HL-60/S4 treated with retinoic acid at 250 ng/mL for 4 days and 3 days (cell line): ENCODE results near the gene CYGB.
"Not testable (repeated sequence)": the region's sequence is repeated elsewhere in the genome, so short reads cannot be mapped to it uniquely, and the experiment has no call there.

Experiments
- in situ Hi-C: fragments of 300-500 bp; cut with MboI; formaldehyde crosslinking; loops from 2 replicates; pipeline ENCODE4 v1.7.0; 2022; ENCODE audit warnings: low sequenced_read_pairs

Gene CYGB

GRCh38 chr17:76524598-76525512 lies 12.7 kb downstream of the CYGB start:
- in situ Hi-C loops: no loop called here

- in situ Hi-C loops: no loop called here
These were observed 14.1 kb downstream of the CYGB start for GRCh38 chr17:76523084-76524037.

DNA sequence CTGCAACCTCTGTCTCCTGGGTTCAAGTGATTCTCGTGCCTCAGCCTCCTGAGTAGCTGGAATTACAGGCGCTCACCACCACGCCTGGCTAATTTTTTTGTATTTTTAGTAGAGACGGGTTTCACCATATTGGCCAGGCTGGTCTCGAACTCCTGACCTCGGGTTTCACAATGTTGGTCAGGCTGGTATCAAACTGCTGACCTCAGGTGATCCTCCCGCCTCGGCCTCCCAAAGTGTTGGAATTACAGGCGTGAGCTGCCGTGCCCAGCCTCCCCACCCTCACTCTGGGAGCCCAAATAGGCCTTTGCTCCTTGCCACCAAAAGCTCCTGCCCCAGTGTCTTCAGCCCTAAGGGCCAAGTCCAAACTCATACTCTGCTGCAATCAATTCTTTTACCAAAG lies 15.8 kb downstream of the CYGB start:
- in situ Hi-C loops: not testable (repeated sequence)

GRCh38 chr17:76521262-76521661 lies 16.2 kb downstream of the CYGB start:
- in situ Hi-C loops: no loop called here

DNA sequence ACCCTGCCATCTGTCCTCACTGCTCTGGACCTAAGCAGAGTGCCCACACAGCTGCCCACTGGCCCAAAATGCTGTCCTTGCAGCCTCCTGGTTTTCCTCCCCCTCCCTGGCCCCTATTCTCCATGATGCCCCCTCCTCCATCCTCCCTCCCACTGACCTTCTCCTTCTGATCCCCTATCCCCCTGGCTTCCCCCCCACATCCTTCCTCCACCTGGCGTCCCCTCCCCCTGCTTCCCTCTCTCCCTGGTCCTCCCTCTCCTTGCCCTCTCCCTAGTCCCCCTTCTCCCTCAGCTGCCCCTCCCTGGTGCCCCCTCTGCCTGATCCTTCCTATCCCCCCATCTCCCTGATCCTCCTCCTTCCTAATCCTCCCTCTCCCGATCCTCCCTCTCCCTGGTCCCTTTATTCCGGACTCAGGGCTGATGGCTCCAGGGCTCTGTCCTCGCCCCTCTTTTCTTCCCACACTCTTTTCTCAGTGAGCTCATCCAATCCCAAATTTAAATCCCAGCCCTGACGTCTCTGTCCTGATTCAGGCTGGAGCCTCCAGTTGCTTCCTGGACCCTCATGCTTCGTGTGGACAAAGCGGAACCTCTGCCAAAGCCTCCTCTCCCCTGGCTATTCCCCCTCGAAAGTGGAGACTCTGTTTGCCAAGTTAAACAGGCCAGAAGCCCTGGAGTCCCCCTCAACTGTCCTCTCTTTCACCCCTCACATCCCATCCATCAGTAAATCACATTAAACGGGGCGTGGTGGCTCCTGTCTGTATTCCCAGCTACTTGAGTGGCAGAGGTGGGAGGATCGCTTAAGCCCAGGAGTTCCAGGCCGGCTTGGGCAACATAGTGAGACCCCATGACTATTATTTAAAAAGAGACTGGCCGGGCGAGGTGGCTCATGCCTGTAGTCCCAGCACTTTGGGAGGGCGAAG lies 18.2 kb downstream of the CYGB start:
- in situ Hi-C loops: no loop called here

GRCh38 chr17:76517638-76518038 lies 19.9 kb downstream of the CYGB start:
- in situ Hi-C loops: no loop called here

- in situ Hi-C loops: no loop called here
These were observed 22.1 kb downstream of the CYGB start for GRCh38 chr17:76515274-76515949.

DNA sequence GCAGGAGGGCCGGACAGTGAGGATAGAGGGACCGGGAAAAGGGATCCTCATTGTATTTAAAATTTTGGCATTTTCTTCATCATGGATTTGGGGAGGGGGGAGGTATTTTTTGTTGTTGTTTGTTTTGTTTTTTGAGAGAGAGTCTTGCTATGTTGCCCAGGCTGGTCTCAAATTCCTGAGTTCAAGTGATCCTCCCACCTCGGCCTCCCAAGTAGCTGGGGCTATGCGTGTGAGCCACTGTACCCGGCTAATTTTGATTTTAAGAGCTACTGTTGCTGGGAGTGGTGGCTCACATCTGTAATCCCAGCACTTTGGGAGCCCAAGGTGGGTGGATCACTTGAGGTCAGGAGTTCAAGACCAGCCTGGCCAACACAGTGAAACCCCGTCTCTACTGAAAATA lies 23.2 kb downstream of the CYGB start:
- in situ Hi-C loops: not testable (repeated sequence)

DNA sequence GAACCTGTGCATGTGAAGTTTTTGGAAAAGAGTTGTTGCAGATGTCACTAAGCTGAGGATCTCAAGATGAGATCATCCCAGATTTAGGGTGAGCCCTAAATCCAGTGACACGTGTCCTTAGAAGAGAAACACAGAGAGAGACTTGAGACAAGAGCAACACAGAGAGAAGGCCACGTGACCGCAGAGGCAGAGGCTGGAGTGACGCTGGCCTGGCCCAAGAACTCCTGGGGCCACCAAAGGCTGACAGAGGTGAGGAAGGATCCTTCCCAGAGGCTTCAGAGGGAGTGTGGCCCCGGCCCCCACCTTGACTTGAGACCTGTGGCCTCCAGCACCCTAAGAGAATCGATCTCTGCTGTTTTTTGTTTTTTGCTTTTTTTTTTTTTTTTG lies 24.2 kb downstream of the CYGB start:
- in situ Hi-C loops: no loop called here

GRCh38 chr17:76512366-76513305 lies 24.9 kb downstream of the CYGB start:
- in situ Hi-C loops: no loop called here

DNA sequence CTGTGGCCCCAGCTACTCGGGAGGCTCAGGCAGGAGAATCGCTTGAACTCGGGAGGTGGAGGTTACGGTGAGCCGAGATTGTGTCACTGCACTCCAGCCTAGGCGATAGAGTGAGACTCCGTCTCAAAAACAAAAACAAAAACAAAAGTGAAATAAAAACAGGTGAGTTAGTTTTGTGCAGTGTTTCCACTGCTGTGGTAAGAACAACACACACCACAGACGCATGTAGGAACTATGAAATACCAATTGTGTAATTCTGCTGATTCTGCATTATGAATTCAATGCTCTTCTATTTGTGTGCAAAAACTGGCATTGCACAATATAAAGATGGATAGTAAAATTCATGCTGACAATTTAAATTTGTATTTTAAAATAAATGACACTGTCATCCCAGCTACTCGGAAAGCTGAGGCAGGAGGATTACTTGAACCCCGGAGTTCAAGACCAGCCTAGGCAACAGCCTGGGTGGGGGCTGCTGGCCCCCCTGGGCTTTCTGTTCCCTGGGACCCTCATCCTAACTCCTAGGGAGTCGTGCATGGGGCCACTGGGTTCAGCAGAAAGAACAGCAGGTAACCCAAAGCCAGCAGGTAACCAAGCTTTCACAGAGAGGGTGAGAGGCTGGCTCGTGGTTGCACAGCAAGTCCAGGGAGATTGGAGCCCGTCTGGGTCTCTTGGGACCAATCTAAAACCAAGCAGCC lies 25.7 kb downstream of the CYGB start:
- in situ Hi-C loops: no loop called here

DNA sequence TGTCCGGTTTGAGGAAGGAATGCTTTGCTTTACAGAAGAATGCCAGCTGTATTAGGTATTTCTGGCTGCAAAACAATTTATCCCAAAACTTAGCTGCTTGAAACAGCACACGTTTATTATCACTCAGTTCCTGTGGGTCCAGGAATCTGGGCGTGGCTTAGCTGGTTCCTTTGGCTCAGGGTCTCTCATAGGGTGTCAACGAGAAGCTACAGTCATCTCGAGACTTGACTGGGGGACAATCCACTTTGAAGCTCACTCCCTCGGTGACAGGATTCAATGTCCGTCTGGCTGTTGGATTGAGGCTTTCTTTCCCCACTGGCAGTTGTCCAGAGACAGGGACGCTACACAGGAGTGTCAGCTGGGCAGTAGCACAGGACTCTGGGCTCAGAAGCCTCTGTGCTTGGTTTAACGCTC lies 26.7 kb downstream of the CYGB start:
- in situ Hi-C loops: no loop called here

GRCh38 chr17:76508472-76509063 lies 28.9 kb downstream of the CYGB start:
- in situ Hi-C loops: loop anchor here (5.0 kb wide), 1 partner anchor 41 kb away; the partner anchor contains the start of gene AANAT

DNA sequence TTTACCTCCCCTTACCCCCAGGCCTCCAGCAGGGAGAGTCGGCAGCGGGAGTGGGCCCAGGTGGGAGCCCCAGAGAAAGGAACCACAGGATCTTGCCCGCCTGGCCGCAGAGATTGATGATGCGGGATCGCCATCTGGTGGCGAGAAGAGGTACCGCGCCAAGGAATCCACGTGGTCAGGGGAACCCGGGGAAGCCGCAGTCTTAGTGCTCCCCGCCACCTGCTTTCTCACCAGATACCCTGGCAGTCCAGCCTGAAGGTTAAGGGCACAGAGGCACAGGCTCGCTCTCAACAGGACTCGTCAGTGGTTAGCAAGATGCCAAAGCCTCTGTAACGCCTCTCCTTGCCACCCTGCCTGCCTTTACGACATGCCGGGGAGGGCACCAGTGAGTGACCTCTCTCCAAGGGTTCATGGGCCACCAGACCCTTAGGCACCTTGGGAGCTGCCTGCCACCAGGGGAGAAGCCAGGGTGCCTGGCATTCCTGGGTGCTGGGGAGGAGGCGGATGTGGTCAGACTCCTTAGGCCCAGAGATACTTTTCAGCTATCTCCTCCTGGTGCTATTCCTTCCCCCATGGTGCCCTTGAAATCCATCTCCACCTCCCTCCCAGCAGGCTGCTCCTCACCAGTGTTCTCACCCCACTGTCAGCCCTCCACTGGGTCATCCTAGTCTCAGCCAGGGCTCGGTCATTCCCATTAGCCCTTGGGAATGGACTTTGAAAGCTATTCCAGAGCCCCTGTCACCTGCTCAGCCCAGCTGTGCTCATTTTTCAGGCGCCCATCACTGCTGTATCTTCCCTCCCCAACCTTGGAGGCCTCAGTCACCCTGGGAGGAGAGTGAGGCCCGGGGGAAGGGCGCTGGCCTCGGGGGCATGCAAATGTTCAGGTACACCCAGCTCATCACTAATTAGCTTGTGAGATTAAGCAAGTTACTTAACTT lies 30.8 kb downstream of the CYGB start:
- in situ Hi-C loops: loop anchor here (5.0 kb wide), 1 partner anchor 39 kb away; the partner anchor contains the start of gene AANAT

DNA sequence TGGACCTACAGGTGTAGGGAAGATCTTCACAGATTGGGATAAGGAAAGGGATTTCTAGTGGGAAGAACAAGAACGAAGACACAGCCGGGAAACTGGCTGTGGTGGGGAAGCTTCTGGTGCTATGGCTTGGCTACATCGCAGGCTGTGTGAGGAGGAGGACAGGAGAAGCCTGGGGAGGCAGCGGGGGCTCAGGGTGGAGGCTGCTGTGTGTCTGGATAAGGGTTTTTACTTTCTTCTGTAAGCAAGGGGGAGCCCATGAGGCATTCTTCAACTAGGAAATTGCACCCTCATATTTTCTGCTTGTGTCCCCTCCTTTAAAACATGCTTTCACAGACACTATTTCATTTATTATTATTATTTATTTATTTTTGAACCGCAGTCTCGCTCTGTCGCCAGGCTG lies 33.4 kb downstream of the CYGB start:
- in situ Hi-C loops: no loop called here

DNA sequence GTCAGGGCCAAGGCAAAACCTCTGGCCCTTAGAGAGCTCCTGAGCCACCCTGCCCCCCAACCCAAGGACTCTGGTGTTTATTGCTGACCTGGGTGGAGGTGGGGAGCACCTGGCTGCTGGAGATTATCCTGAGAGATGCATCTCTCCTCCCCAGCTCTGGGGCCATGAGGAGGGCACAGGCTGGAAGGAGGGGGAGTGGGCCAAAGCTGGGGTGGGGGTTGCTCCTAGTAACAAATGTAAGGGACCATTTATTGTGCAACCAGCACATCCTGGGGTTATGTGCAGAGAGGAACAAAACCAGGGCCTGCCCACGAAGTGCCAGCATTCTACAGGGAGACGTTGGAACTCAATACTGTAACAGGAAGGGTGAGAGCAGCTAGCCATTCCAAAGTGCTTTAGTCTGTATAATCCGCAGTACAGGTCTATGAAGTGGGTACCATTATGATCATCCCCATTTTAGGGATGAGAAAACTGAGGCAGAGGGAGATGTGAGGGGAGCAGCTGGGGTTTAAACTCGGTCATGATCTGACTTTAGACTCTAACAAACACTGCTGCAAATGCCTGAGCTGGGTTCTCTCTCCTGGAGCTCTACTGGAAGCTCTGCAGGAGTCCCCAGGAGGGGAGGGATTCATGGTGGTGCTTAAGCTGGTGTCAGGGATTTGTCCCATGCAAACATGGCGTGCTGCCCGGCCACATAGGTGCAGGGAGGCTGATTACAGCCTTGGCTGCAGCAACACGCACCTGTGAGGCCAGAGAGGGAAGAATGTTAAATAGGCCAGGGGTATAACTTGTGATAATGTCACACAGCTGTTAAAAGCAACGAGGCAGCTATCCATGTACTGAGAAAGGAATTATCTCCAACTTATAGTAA lies 34.9 kb downstream of the CYGB start:
- in situ Hi-C loops: no loop called here
